Activated B cell treated with CpG ODN at 0.5 μM for 24 hours (primary cell): ENCODE measurements around the gene KCP. TPM values are rescaled to one million over a fixed set of nuclear protein-coding genes. Genes with fewer than 3 reads are reported as not detected.

Experiments
- ATAC-seq: fragments of 200-7000 bp; cut with Tn5 transposase; one replicate; pipeline ENCODE4 v1.10.0; 2021; ENCODE audit warnings: low read depth, mild to moderate bottlenecking, moderate library complexity
- CTCF ChIA-PET: fragments of 350-600 bp; sonication (Branson Sonifier 250); formaldehyde crosslinking; loops from one replicate; lab custom pipeline; 2021; ENCODE audit warnings: antibody characterized with exemption; lab: Charles Lee
- POLR2A ChIA-PET: fragments of 350-600 bp; sonication (Branson Sonifier 250); formaldehyde crosslinking; loops from one replicate; lab custom pipeline; 2021; ENCODE audit warnings: antibody characterized with exemption; lab: Charles Lee
- DNase-seq: peaks from one replicate; pipeline ENCODE4 v3.0.0; 2022
- H3K27ac Mint-ChIP-seq: one replicate; pipeline ENCODE4 v1.8.0; 2020; ENCODE audit warnings: mixed read lengths
- H3K27me3 Mint-ChIP-seq: one replicate; pipeline ENCODE4 v1.8.0; 2021; ENCODE audit warnings: mixed read lengths
- H3K36me3 Mint-ChIP-seq: one replicate; pipeline ENCODE4 v1.8.0; 2021; ENCODE audit warnings: low read depth, mixed read lengths
- H3K4me1 Mint-ChIP-seq: one replicate; pipeline ENCODE4 v1.8.0; 2021; ENCODE audit warnings: mixed read lengths
- H3K4me3 Mint-ChIP-seq: one replicate; pipeline ENCODE4 v1.8.0; 2020; ENCODE audit warnings: mild to moderate bottlenecking, mixed read lengths
- H3K9me3 Mint-ChIP-seq: one replicate; pipeline ENCODE4 v1.8.0; 2020; ENCODE audit warnings: mixed read lengths
- CTCF ChIP-seq: fragments of 200-600 bp; IDR thresholded peaks from one replicate; pipeline ENCODE4 v1.8.0; 2022; ENCODE audit warnings: antibody characterized with exemption, mild to moderate bottlenecking
- intact Hi-C: fragments of 100-400 bp; cut with micrococcal nuclease; formaldehyde crosslinking; loops from one replicate; pipeline ENCODE4 v1.15.1; 2024
- total RNA-seq: library from RNA; stranded (reverse); gene quantifications from 2 replicates; pipeline ENCODE4 v1.2.3, GENCODE V29; 2022

The KCP gene
- total RNA-seq, 1 donor from 2014 or later: 4.1 TPM

- Mint-ChIP-seq H3K36me3 (no peaks in the 10 kb centered on the region), H3K27me3 (peaks cover 2% of the 10 kb centered on the region), H3K27ac (no peak overlapping the region), H3K4me1 (peaks cover 9% of the 10 kb centered on the region), H3K4me3 (no peak overlapping the region), H3K9me3 (no peaks in the 10 kb centered on the region)
- ChIA-PET CTCF (no interaction called here), POLR2A (interaction anchor here (0.5 kb wide), 1 partner anchor 67 kb away, joined by 7 read pairs; no protein-coding TSS in a partner anchor)
- intact Hi-C loops: no loop called here
- no peak for ATAC-seq
- TF ChIP-seq CTCF: no peak
- no peak for DNase-seq
Measured at GRCh38 chr7:128835790-128836641, 74.5 kb downstream of the KCP start.

- Mint-ChIP-seq H3K9me3 (no peaks in the 10 kb centered on the region), H3K27me3 (peaks cover 6% of the 10 kb centered on the region), H3K36me3 (no peaks in the 10 kb centered on the region), H3K4me3 (no peak overlapping the region), H3K27ac (no peak overlapping the region), H3K4me1 (peaks cover 15% of the 10 kb centered on the region)
- no peak for ATAC-seq
- no peak for TF ChIP-seq CTCF
- intact Hi-C loops: no loop called here
- no peak for DNase-seq
- POLR2A ChIA-PET: interaction anchor here (0.5 kb wide), 1 partner anchor 66 kb away, joined by 7 read pairs; no protein-coding TSS in a partner anchor
- CTCF ChIA-PET: interaction anchor here (1.0 kb wide), 1 partner anchor 48 kb away, joined by 3 read pairs; no protein-coding TSS in a partner anchor
Measured at GRCh38 chr7:128835231-128835751, 75.2 kb downstream of the KCP start.

- intact Hi-C loops: no loop called here
- no peak overlapping the region for H3K4me3 Mint-ChIP-seq
- CTCF ChIA-PET: interaction anchor here (1.0 kb wide), 1 partner anchor 50 kb away, joined by 3 read pairs; no protein-coding TSS in a partner anchor
- H3K27ac Mint-ChIP-seq: no peak overlapping the region
- peaks cover 24% of the 10 kb centered on the region for H3K4me1 Mint-ChIP-seq
- no peak for TF ChIP-seq CTCF
- no peaks in the 10 kb centered on the region for H3K36me3 Mint-ChIP-seq
- no peak for ATAC-seq
- no peak for DNase-seq
- POLR2A ChIA-PET: no interaction called here
- peaks cover 12% of the 10 kb centered on the region for H3K27me3 Mint-ChIP-seq
- H3K9me3 Mint-ChIP-seq: no peaks in the 10 kb centered on the region
Measured at GRCh38 chr7:128833946-128834325, 76.6 kb downstream of the KCP start.

GRCh38 chr7:128833148-128833945 lies 77.2 kb downstream of the KCP start:
- DNase-seq: no peak
- Mint-ChIP-seq H3K27ac (no peak overlapping the region), H3K4me3 (no peak overlapping the region), H3K27me3 (peaks cover 18% of the 10 kb centered on the region), H3K4me1 (peaks cover 24% of the 10 kb centered on the region), H3K36me3 (no peaks in the 10 kb centered on the region), H3K9me3 (no peaks in the 10 kb centered on the region)
- TF ChIP-seq CTCF: no peak
- ATAC-seq: no peak
- intact Hi-C loops: no loop called here
- CTCF ChIA-PET: interaction anchor here (1.0 kb wide), 1 partner anchor 51 kb away, joined by 3 read pairs; no protein-coding TSS in a partner anchor
- POLR2A ChIA-PET: no interaction called here

- no peak overlapping the region for H3K4me3 Mint-ChIP-seq
- peaks cover 24% of the 10 kb centered on the region for H3K4me1 Mint-ChIP-seq
- DNase-seq: no peak
- H3K9me3 Mint-ChIP-seq: no peaks in the 10 kb centered on the region
- H3K36me3 Mint-ChIP-seq: no peaks in the 10 kb centered on the region
- CTCF ChIA-PET: interaction anchor here (1.0 kb wide), 1 partner anchor 51 kb away, joined by 3 read pairs; no protein-coding TSS in a partner anchor
- H3K27me3 Mint-ChIP-seq: peaks cover 24% of the 10 kb centered on the region
- no peak for TF ChIP-seq CTCF
- H3K27ac Mint-ChIP-seq: no peak overlapping the region
- POLR2A ChIA-PET: no interaction called here
- no peak for ATAC-seq
- intact Hi-C loops: no loop called here
Measured at GRCh38 chr7:128832880-128833147, 77.7 kb downstream of the KCP start.
